CD4-positive, alpha-beta T cell treated with Interleukin-21 for 1 hour (primary cell): Measurements from ENCODE around the gene NDST3.
"Not testable (repeated sequence)": the region's sequence is repeated elsewhere in the genome, so short reads cannot be mapped to it uniquely, and the experiment has no call there.

Experiments used
- DNase-seq: peaks from one replicate; pipeline ENCODE4 v3.0.0-alpha.2; 2020

Gene NDST3

DNA sequence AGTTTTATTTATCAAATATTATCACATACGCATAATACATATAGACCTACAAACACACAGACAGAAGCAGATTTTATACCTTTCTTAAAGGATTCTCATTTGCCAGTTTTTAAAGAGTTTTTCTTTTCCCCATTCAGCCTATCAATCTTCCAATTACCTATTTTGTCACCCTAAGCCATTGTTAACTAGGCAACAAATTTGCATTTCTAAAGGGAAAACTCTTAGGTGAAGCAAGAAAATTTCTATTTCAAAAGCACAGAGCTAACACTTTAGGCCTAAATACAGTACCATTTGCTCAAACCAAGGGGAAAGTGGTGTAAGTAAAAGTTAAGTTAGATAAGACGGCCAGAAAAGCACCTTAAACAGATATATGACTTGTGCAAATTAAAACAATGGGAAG lies 156.6 kb downstream of the NDST3 start:
- no peak for DNase-seq

GRCh38 chr4:118193421-118193820 lies 159.1 kb downstream of the NDST3 start:
- no peak for DNase-seq

GRCh38 chr4:118206627-118207026 lies 172.3 kb downstream of the NDST3 start:
- DNase-seq: no peak

GRCh38 chr4:118213101-118213500 lies 178.8 kb downstream of the NDST3 start:
- no peak for DNase-seq

GRCh38 chr4:118215826-118216225 lies 181.5 kb downstream of the NDST3 start:
- DNase-seq: no peak

GRCh38 chr4:118221227-118221800 lies 187.0 kb downstream of the NDST3 start:
- DNase-seq: no peak

- peak; percentile 21 for DNase-seq
Observed at GRCh38 chr4:118224243-118224829, 190.1 kb downstream of the NDST3 start.

- no peak for DNase-seq
Observed at GRCh38 chr4:118225511-118225910, 191.2 kb downstream of the NDST3 start.

GRCh38 chr4:118226311-118227010 lies 192.2 kb downstream of the NDST3 start:
- DNase-seq: no peak

GRCh38 chr4:118235566-118236120 lies 201.4 kb downstream of the NDST3 start:
- no peak for DNase-seq

DNA sequence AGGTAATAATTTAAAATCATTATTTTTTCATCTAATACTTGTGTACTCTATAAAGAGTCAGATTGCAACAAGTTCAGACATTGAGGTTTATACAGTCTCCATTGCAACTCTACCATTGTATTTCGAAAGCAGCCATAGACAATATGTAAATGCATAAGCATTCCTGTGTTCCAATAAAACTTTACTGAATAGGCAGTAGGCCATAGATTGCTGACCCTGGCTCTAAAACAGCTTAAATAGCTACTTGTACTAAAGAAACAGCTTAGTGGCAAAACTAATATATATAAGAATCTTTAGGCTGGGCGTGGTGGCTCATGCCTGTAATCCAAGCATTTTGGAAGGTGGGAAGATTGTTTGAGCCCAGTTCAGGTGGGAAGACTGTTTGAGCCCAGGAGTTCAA lies 203.2 kb downstream of the NDST3 start:
- no peak for DNase-seq

DNA sequence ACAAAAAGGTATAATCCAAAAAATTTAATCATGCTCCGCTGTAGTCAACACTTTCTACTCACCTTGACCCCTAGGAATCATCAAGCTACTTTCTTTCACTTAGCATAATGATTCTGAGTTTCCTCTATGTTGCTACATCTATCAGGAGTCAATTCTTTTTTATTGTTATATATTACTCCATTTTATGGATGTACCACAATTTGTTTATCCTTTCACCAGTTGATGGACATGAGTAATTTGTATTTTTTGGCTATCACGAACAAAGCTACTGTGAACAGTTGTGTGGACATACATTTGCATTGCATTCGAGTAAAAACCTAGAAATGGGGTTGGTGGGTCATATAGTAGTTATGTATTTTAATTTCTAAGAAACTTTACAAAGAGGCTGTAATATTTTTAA lies 215.6 kb downstream of the NDST3 start:
- DNase-seq: no peak

- no peak for DNase-seq
Observed at GRCh38 chr4:118254368-118254767, 220.1 kb downstream of the NDST3 start.

GRCh38 chr4:118259111-118259510 lies 224.8 kb downstream of the NDST3 start:
- DNase-seq: no peak

DNA sequence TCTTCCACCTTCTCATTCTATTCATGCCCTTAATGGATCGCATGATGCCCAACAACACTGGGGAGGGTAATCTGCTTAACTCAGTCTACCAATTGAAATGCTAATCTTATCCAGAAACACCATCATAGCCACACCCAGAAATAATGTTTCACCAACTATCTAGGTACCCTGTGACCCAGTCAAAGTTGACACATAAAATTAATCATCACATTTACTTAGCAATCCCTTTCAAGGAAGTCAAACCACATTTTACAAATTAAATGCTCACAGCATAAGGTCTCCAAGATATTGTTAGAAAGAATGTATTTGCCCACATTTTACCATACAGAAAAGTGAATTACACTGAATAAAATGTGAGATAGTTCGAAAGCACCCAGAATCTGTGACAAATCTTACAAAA lies 226.0 kb downstream of the NDST3 start:
- no peak for DNase-seq

DNA sequence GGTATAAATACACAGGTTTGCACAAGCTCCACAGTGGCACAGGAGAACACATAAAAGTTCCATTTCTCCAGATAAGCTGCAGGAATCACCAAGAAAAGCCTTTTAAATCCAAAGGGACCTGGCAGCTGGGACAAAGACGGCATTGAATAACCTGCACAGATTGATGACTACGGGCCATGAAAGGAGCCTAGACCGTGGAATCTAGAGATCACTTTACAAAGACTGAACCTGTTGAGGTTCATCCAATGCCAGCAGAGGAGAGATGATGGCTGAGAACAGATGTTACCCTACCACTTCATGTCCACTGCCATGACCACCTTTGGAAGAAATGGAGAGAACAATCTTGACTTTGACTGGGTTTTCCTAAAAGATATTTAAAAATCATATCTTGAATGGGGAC lies 229.8 kb downstream of the NDST3 start:
- no peak for DNase-seq

DNA sequence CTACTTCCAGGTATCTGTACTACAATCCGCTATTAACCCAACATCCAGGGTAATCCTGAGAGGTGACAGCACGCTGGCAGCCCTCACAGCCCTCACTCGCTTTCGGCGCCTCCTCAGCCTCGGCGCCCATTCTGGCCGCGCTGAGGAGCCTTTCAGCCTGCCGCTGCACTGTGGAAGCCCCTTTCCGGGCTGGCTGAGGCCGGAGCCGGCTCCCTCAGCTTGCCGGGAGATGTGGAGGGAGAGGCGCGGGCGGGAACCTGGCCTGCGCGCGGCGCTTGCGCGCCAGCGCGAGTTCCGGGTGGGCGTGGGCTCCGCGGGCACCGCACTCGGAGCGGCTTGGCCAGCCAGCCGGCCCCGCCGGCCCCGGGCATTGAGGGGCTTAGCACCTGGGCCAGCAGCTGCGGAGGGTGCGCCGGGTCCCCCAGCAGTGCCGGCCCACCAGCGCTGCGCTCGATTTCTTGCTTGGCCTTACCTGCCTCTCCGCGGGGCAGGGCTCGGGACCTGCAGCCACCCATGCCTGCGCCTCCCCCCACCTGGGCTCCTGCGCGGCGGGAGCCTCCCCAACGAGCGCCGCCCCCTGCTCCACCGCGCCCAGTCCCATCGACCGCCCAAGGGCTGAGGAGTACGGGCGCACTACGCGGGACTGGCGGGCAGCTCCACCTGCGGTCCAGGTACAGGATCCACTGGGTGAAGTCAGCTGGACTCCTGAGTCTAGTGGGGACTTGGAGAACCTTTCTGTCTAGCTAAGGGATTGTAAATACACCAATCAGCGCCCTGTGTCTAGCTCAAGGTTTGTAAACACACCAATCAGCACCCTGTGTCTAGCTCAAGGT lies 231.2 kb downstream of the NDST3 start:
- peak; percentile 16 for DNase-seq

DNA sequence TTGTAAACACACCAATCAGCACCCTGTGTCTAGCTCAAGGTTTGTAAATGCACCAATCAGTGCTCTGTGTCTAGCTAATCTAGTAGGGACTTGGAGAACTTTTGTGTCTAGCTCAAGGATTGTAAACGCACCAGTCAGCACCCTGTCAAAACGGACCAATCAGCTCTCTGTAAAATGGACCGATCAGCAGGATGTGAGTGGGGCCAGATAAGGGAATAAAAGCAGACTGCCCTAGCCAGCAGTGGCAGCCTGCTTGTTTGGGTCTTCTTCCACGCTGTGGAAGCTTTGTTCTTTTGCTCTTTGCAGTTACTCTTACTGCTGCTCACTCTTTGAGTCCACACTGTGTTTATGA lies 231.8 kb downstream of the NDST3 start:
- not testable (repeated sequence) for DNase-seq

GRCh38 chr4:118268780-118269179 lies 234.5 kb downstream of the NDST3 start:
- no peak for DNase-seq

DNA sequence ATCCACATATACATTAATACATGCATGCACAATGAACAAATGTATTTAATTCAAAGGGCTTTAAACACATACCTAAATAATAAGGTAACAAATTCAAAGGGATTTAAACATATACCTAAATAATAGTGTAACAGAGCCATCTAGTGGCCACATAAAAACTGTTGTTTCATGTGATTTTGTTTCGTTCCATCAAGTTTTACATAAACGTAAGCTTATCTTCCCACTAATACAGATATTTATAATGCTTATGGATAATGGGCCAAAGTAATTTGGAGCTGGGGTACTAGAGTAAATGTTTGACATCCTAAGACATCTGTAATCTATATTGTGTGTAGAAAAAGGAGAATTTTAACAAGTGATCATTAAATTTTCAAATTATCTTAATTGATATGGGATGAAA lies 236.2 kb downstream of the NDST3 start:
- peak; percentile 56 for DNase-seq

DNA sequence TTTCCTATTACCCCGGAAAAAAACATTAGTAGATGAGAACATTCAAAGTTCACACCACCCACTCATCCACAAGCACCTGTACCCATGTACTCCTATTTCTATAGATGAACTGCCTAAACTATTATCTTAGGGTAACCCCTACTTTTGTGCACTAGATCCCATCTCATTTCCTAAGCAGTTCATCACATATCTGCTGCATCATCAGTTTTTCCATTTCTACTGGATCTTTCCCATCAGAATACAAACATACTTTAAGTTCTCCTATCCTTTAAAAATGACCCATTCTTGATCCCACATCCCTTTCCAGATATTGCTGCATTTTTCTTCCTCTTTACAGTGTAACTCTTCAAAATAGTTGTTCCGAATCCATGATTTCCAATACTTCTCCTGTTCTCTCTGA lies 237.5 kb downstream of the NDST3 start:
- DNase-seq: no peak

- DNase-seq: no peak
Observed at GRCh38 chr4:118273642-118274041, 239.4 kb downstream of the NDST3 start.

DNA sequence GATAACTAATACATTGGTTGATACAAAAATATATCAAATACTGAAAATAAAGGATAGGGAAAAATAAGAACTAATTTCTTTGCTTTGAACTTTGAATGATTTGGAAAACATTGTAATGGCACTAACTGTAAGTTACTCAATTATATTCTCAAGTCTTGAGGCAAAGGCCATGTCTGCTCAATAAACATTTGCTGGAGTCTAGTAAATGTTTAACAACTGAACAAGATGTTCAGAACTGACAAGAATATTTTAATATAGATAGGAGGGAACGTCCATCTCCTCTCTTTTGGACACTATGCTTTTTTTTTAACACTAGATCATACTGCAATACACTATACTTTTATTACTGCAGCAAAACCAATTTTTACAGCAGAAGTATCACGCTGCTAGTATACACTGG lies 242.3 kb downstream of the NDST3 start:
- no peak for DNase-seq

GRCh38 chr4:118277243-118277642 lies 243.0 kb downstream of the NDST3 start:
- DNase-seq: no peak
